ENCODE results near the gene PRRT4.

PRRT4 gene

GRCh38 chr7:128361411-128362379, at the start of gene PRRT4:
TSS of gene PRRT4 (minus strand) at chr7:128361690.
- peak; percentile 36 for DNase-seq (ENCODE audit: low spot score)

DNA sequence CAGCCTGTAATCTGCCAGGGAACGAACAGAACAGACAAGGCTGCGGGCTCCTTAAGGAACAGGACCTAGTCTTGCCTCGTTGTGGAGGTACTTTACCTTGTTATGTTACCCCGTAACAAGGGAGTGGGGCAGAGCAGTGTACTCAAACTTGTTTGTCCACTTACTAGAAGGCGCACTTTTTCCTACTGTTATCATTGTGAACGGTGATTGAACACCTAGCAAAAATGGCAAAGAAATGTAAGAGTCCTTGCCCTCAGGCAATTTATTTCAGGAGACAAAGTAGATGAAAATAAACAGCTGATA, 48.9 kb upstream of the PRRT4 start:
- no peak for DNase-seq (ENCODE audit: low spot score)

GRCh38 chr7:128409596-128410450, 48.3 kb upstream of the PRRT4 start, which contains the start of gene IMPDH1:
TSS of gene IMPDH1 (minus strand) at chr7:128409982. CDS start at chr7:128409901, 81 bp downstream.
- DNase-seq (ENCODE audit: low spot score) = peak; percentile 85

GRCh38 chr7:128408709-128409595, 47.5 kb upstream of the PRRT4 start:
- DNase-seq (ENCODE audit: low spot score) = no peak

DNA sequence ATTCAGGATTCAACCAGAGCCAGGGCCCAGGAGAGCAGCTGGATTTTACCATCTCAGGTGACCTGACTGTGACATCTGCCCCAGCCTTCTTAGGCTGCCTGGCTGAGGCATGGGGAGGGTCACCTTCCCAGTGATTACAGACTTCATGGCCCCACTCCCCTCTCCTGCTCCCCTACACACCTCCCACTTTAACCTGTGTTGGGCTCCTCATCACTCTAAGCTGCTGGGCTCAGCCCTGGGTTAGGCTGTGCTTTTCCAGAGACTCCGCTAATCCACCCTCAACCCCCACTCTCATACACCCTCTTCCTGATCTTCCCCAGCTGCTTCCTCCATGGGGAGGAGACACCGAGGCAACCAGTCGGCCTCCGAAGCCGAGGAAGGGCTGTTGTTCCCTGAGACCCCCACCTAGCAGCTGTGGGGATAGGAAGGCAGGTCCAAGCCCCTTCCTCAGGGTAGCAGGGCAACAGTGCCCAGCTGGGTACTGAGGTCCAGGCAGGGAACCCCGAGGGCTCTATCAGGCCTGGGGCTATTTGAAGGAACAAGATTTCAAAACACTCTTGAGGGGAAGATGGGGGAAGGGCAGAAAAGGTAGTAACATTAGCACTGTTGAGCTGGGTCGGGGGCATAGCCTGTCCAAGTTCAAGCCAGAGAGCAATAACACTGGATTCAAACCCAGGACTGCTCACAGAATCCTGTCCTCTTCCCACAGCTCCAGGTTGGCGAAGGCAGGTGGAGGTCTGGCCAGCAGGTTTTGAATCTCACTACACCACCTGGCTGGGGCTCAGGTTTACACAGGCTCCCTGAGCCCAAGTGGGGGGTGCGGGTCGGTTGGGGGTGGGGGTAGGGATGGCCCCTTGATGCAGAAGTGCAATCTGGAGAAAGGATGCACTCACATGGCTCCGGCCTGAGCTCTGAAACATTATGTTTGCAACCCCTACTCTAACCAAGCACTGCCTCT, 46.5 kb upstream of the PRRT4 start:
- DNase-seq (ENCODE audit: low spot score) = no peak

DNA sequence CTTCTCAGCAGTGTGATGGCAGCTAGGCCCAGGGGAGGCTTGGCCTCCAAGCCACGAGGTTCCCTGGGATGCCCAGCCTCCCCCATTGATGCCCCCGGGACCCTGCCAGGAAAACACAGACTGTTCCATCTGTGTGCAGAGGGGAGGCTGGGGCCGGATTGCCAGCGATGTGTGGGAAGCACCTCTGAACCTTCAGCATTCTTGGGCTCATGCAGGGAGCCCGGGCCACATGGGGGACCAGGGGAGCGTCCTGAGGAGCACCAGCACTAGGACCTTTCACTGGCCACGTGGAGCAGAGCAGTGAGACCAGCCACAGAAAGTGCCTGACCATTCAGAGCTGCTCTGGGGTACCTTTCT, 45.7 kb upstream of the PRRT4 start:
- DNase-seq (ENCODE audit: low spot score) = no peak

- DNase-seq (ENCODE audit: low spot score) = no peak
Measured at GRCh38 chr7:128406314-128407232, 45.1 kb upstream of the PRRT4 start.

- DNase-seq (ENCODE audit: low spot score) = peak; percentile 48
Measured at GRCh38 chr7:128405471-128406313, 44.2 kb upstream of the PRRT4 start.

GRCh38 chr7:128404886-128405470, 43.5 kb upstream of the PRRT4 start:
- no peak for DNase-seq (ENCODE audit: low spot score)

GRCh38 chr7:128404143-128404681, 42.7 kb upstream of the PRRT4 start:
- DNase-seq (ENCODE audit: low spot score) = no peak

GRCh38 chr7:128403676-128404075, 42.2 kb upstream of the PRRT4 start:
- DNase-seq (ENCODE audit: low spot score) = no peak

DNA sequence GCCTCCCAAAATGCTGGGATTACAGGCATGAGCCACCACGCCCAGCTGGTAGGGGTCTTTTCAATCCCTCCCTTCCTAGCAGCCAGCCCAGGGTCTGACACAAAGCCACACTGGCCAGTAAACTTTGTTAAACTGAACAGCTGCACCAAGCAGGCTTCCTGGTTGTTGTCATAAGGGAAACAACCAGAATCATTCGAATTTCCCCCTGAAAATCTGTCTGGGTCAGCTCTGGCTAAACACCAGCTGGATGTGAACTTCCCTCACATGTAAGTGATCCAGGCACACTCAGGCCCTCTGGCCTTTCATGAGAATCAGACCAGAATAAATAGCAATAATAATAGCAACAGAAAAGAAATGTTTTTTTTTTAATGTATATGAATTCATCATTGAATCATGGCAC, 40.9 kb upstream of the PRRT4 start:
- no peak for DNase-seq (ENCODE audit: low spot score)

DNA sequence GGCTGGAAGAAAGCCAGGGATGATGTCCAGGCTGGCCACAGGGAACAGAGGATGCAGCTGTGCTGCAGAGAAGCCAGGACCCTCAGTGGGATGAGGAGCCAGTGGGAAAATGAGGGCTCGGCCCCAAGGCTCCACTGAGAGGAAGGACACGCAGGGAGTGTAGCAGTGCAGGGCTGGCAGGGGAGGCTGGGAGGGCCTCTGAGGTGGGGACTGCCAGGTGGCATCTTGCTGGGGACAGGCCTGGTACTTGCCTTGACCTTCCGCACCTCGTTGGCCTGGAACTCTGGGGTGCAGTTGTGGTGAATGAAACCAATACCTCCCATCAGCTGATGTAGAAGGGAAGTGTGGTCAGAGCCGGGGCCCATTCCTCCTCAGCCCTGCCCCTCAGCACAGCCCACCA, 39.1 kb upstream of the PRRT4 start:
- DNase-seq (ENCODE audit: low spot score) = no peak

GRCh38 chr7:128399991-128400390, 38.5 kb upstream of the PRRT4 start:
- DNase-seq (ENCODE audit: low spot score) = no peak

DNA sequence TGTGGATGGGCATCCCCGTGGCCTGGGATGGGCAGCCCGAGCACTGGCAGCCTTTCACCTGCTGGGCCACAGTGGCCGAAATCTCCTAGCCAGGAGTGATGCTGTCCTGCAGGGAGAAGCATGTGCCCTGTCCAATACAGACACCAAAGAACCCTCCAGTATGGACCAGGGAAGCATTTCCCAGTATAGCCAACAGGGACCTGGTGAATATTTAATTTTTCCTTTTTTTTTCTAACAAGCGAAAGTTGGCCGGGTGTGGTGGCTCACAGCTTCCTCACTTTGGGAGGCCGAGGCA, 37.3 kb upstream of the PRRT4 start:
- no peak for DNase-seq (ENCODE audit: low spot score)

DNA sequence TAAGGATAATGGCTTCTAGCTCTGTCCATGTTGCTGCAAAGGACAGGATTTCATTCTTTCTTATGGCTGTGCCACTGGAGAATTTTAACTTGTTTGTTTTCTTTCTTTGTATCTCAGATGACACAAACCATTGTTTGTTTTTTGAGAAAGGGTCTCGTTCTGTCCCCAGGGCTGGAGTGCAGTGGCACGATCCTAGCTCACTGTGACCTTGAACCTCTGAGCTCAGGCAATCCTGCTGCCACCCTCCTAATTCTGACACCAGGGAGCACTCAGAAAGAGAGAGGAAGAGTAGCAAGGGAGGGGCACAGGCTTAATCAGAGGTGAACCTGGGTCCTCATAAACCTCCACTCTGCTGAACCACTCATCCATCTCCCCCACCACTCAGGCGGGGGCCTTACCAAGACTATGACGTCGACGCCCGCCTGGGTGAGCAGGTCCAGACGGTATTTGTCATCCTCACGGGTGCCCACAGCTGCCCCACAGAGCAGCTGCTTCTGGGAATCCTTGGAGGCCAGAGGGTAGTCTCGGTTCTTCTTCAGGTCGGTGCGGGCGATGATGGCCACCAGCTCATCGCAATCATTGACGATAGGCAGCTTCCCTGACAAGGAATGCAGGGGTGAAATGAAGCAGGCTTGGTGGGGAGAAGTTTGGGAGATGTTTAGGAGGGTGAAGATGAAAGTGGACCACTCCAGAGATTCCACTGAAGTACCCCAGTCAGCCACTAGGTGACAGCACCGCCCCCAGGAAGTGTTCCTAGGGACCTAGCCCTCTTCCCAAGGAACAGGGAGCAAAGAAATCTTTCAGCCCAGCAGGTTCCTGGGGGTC, 36.7 kb upstream of the PRRT4 start:
- DNase-seq (ENCODE audit: low spot score) = peak; percentile 54

DNA sequence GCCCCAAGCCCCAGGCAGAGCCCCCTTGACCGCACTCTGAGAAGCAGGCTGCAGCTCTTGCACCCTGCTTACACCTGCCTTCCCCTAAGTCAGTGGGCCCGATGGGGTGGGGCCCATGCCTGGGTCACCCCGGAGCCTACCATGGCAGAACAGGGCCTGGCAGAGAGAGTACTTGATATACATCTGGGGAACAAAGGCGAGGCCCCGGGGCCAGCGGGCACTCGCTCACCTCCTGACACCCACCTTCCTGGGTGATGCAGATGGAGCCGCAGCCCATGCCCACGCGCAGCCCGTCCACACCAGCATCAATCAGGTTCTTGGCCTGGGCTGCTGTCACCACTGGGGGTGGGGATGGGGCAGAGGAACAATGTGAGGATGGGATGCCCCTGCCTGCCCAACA, 34.9 kb upstream of the PRRT4 start:
- no peak for DNase-seq (ENCODE audit: low spot score)
